Central memory CD4-positive, alpha-beta T cell (primary cell): ENCODE results near the gene DIP2A.

Experiments
- DNase-seq: peaks from one replicate; pipeline ENCODE4 v3.0.0; 2022

Gene DIP2A

GRCh38 chr21:46538262-46538661 is 79.6 kb downstream of the DIP2A start:
- DNase-seq, result no peak

DNA sequence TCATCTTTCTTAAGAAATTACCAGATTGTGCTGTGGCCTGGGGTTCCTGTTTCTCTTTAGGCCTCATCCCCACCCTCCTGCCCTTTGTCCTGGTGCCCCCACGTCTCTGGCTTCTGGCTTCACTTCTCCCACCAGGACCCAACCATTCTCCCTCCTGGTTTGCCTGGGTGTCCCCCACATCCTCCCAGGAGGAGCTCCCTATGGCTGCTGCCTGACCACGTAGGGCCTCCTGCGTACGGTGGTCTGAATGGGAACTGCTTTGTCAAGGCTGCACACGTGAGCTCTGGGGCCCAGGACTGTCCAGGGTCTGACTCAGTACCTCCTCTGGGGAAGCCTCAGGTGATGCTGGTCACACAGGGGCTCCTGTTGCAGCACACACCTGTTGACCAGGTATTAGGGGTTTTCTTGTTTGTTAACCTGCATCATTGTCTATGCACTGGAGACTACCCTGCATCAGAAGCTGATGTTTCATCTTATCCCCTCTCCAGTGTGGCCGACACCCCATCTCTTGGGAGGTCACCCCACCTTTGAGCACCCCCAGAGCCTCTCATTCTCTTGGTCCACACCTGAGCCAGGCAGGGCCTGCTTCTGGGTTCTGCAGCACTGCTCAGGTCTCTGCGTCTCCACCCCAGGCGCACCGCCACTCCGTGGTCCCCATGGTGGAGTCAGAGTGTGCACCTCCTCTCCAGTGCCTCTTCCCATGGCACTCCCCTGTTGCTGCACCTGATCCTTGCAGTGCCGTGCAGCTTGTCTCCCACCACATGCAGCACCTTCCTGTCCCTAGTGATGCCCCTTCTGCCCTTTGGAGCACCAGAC is 80.4 kb downstream of the DIP2A start:
- no peak for DNase-seq

GRCh38 chr21:46540087-46540710 is 81.5 kb downstream of the DIP2A start:
- DNase-seq, result no peak

DNA sequence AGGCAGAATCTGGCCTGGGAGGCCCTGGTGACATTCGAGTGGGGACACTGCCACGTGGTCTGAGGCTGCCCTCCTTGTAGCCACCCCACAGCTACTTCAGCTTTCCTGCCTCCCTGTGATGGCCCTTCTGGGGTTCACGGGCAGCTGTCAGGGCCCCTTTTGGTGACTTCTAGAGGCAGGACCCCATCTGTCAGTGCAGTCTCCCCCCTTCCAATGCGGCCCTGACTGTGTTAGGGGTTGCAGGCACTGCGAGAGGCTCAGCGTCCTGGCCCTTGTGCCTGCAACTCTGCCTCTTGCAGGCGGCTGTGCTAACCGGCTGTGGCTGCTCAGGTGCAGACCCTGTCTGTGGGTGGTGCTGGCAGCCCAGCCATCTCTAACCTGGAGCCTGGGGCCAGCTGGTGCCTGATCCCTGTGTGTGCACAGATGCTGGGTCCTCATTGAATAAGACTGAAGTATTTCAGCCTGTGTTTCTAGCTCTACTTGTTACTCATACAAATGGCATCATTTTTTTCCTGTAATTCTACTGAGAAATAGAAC is 84.0 kb downstream of the DIP2A start:
- DNase-seq, result no peak

DNA sequence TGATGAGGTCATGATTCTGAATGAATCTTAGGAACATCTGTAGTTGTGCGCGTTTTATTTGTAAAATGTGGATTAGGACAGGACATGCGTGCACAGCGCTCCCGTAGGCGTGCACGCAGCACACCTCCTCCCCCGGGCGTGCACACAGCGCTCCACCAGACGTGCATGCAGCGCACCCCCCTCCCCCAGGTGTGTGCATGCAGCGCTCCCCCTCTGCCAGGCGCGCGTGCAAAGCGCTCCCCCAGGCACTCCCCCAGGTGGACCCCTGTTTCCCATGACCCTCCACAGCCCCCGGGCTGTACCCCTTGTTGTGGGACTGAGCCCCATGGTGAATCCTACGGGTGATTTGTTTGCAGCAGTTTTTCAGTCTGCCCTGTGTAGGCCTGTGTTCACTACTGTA is 84.6 kb downstream of the DIP2A start:
- DNase-seq, result no peak

- no peak for DNase-seq
These were observed 85.3 kb downstream of the DIP2A start for GRCh38 chr21:46544003-46544402.

DNA sequence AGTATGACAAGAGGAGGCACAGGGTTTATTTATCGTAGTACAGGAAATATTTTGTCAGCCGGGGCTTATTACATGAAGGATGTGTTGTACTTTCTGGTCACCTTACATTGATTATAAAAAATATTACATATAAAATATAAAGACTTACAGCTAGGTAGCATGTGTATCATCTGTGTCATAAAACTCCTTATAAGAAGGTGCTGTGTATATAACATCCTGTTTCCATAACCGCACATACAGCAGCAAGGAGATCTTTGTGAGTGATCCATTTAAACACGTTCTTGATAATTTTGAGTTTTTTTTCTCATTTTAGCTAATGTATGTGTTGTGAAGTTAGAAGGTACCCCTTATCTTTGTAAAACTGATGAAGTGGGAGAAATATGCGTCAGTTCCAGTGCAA is 86.1 kb downstream of the DIP2A start:
- no peak for DNase-seq

GRCh38 chr21:46545363-46545762 is 86.7 kb downstream of the DIP2A start:
- no peak for DNase-seq

DNA sequence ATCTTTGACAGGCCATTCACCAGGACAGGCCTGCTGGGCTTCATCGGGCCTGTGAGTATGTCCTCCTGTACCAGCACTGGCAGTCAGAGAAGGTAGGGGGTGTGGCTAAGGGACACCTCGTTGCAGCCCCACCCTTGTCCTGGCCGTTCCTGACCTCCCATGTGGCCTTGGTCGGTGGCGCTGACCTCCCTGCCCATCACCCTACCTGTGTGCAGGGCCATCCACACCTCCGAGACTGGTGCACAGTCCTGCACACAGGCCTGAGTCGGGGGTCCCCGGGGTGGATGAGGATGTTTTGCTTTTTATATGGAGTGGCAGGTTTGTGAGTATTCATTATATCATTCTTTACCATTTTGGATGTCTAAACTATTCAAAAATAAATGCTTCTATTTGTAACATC is 87.2 kb downstream of the DIP2A start:
- DNase-seq, result no peak

DNA sequence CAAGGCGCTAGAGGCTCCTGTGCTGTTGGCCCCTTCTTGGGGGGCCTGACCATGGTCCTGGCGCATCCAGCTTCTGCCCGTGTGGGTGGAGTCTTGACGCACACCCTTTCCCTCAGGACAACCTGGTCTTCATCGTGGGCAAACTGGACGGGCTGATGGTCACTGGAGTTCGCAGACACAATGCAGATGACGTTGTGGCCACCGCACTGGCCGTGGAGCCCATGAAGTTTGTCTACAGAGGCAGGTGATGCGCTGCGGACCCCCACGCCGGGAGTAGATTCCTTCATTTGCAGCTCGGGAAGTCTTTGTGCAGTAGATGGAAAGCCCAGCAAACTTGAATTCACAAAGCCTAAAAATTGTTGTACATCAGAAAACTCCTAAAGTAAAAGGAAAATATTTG is 88.1 kb downstream of the DIP2A start:
- DNase-seq, result no peak

DNA sequence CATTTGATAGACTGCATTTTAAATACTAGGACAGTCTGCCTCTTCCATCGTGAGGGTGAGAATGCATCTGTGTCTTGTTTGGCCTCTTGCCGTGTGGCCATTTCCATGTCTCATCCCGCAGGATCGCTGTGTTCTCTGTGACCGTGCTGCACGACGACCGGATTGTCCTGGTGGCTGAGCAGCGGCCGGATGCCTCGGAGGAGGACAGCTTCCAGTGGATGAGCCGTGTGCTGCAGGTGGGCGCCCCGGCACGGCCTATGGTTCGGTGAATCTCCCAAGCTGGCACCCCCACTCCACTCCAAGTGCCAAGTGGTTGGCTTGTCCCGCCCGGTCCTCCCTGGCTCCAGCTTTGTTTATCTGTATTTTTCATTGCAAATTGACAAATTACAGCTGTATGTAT is 91.0 kb downstream of the DIP2A start:
- DNase-seq, result no peak

DNA sequence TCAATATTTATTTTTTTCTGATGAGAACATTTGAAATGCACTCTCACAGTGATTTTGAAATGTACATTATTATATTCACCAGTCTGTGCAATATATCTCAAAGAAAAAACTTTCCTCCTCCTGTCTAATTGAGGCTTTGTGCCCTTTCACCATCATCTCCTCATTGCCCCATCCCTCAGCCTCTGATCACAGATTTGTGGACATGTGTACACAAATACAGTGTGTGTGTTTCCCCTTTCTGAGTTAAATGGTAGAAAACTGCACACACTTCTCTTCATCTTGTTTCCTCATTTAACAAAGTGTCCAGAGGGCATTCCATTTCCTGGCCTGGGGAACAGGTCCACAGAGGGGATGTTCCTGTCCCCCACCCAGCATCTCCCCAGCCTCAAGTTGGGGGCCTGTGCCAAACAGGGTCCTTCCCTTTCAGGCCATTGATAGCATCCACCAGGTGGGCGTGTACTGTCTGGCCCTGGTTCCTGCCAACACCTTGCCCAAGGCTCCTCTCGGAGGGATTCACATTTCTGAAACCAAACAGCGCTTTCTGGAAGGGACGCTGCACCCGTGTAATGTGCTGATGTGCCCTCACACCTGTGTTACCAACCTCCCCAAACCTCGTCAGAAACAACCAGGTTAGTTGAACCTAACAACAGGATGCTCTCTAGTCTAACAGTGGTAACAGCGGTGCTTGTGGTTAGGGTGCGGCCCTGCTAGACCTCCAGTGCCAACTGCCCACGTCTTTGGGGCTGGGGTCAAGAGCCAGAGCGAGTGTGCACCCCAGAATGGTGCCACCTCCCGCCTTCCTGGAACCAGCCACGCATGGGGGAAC is 91.6 kb downstream of the DIP2A start:
- DNase-seq, result peak; percentile 89

DNA sequence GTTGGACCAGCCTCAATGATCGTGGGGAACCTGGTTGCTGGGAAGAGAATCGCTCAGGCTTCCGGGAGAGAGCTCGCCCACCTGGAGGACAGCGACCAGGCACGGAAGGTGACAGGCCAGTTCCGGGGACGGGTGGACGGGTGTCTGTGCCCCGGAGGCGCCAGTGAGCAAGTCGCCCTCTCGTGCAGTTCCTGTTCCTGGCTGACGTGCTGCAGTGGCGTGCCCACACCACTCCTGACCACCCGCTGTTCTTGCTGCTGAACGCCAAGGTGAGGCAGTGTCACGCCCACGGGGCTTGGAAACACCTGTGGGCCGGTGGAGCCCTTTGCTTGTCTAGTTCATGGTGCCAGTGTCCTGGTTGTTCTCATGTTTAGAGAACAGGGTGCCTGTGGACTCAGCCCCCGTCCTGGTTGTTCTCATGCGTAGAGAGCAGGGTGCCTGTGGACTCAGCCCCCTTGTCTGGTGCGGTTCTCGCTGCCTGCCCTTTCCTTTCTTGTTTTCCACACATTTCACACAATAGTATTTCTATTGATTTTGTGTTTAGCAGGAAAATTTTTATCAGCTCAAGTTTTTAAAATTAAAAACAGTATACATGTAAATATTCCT is 93.0 kb downstream of the DIP2A start:
- peak; percentile 34 for DNase-seq

DNA sequence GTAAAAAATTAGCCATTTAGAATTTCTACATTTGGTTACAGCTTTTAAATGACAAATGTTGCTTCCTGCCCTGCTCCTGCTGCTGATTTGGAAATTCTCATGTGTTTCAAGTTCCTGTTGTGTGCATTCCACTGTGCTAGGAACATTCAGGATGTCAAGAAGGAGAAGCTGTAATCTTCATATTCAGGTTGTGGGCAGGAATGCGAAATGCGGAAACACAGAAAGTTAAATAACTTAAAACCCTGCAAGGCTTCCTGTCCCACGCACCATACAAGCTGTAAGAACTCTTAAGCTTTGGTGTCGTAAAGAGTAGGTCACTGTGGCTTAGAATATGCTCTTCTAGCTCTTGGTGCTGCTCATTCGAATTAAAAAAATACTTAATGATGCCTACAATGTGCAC is 93.6 kb downstream of the DIP2A start:
- peak; percentile 54 for DNase-seq

GRCh38 chr21:46552865-46553379 is 94.2 kb downstream of the DIP2A start:
- no peak for DNase-seq

GRCh38 chr21:46553993-46554392 is 95.3 kb downstream of the DIP2A start:
- no peak for DNase-seq

GRCh38 chr21:46554431-46555224 is 95.9 kb downstream of the DIP2A start:
- DNase-seq, result no peak

DNA sequence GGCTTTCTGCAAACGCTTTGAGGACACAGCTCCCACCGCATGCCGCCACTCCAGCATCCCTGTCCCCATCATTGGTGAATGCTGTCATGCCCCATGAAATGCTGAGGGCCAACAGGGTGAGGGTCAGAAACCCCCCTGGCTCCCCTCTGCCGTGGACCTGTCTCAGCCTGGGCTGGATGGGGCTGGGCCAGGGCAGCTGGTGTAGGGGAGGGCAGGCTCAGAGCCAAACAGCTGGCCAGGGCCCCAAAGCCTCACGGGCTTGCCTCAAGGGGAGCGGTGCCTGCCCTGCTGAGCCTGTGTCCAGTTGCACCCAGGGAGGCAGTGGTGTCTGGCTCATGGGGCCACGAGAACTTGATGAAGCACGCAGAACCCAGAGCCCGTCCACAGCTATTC is 96.5 kb downstream of the DIP2A start:
- DNase-seq, result no peak

- no peak for DNase-seq
These were observed 97.0 kb downstream of the DIP2A start for GRCh38 chr21:46555678-46556077.

GRCh38 chr21:46556802-46557201 is 98.1 kb downstream of the DIP2A start:
- no peak for DNase-seq

DNA sequence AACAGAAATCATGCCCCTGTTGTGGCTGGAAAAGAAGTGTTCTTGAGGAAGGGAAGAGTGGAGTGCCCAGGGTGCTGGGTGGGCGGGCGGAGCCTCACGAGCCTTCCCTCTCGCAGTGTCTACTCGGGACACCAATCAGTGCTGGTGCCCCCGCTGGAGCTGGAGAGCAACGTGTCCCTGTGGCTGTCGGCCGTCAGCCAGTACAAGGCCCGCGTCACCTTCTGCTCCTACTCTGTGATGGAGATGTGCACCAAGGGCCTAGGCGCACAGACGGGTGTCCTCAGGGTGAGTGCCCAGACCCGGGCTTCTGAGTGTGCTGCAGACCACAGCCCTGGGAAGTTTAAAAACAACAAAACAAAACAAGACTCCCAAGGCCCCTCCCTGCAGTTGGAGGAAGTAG is 98.8 kb downstream of the DIP2A start:
- DNase-seq, result no peak

DNA sequence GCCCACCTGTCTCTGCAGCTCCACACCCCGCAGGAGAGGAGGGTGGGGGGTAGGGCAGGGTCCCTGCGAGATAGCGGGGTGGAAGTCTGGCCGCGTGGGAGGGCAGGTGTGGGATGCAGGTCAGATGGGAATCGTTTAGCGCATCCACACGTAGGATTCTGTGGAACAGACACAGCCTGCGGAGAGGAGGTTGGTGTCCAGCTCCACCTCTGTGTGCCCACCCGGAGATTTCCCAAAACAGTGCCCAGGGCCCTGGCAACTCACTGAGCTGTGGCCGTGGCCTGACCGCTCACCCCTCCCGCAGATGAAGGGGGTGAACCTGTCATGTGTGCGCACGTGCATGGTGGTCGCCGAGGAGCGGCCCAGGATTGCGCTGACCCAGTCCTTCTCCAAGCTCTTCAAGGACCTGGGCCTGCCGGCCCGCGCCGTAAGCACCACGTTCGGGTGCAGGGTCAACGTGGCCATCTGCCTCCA is 99.3 kb downstream of the DIP2A start:
- DNase-seq, result no peak
